ENCODE data around the gene HNRNPA2B1. TPM values are rescaled to one million over a fixed set of nuclear protein-coding genes. Genes with fewer than 3 reads are reported as not detected.

The HNRNPA2B1 gene
- total and polyA plus RNA-seq, 7 donors: 323 to 688 (median 482) TPM

- Histone ChIP-seq H3K4me1 (no peaks in the 10 kb centered on the region), H3K9me3 (no peaks in the 10 kb centered on the region), H3K27me3 (ENCODE audit: insufficient read depth in 3 of 3, low read length in 2 of 3) (no peaks in the 10 kb centered on the region), H3K36me3 (ENCODE audit: insufficient read depth in 1 of 2, low read depth in 1 of 2) (no peaks in the 10 kb centered on the region), H3K4me3 (no peak overlapping the region), H3K27ac (no peak overlapping the region)
- WGBS, 3 donors: 51 to 68% (median 53%) methylated on average over 6 of the region's 6 CpGs
- intact Hi-C loops (cut with DNase I): no loop called here
- ATAC-seq (no peak), DNase-seq (no peak)
- TF ChIP-seq CTCF (IDR thresholded peaks at IDR 0.05): no peak
These were observed 36.7 kb upstream of the HNRNPA2B1 start for GRCh38 chr7:26237035-26237807.

GRCh38 chr7:26233902-26234511 lies 33.5 kb upstream of the HNRNPA2B1 start:
- Histone ChIP-seq H3K27ac (no peak overlapping the region), H3K4me1 (no peaks in the 10 kb centered on the region), H3K27me3 (ENCODE audit: insufficient read depth in 3 of 3, low read length in 2 of 3) (no peaks in the 10 kb centered on the region), H3K4me3 (no peak overlapping the region), H3K9me3 (no peaks in the 10 kb centered on the region), H3K36me3 (ENCODE audit: insufficient read depth in 1 of 2, low read depth in 1 of 2) (no peaks in the 10 kb centered on the region)
- DNase-seq (no peak), ATAC-seq (no peak)
- intact Hi-C loops (cut with DNase I): no loop called here
- TF ChIP-seq CTCF (IDR thresholded peaks at IDR 0.05): no peak
- 74 to 80% (median 79%) methylated on average over 5 of the region's 5 CpGs for WGBS, 3 donors

GRCh38 chr7:26227987-26228386 lies 27.4 kb upstream of the HNRNPA2B1 start:
- DNase-seq (no peak), ATAC-seq (no peak)
- intact Hi-C loops (cut with DNase I): no loop called here
- no peak overlapping the region for H3K4me3 ChIP-seq
- H3K9me3 ChIP-seq: no peaks in the 10 kb centered on the region
- 92 to 96% (median 92%) methylated on average over 2 of the region's 2 CpGs for WGBS, 3 donors
- H3K36me3 ChIP-seq (ENCODE audit: insufficient read depth in 1 of 2, low read depth in 1 of 2): no peaks in the 10 kb centered on the region
- H3K27ac ChIP-seq: no peak overlapping the region
- no peak for TF ChIP-seq CTCF (IDR thresholded peaks at IDR 0.05)
- H3K27me3 ChIP-seq (ENCODE audit: insufficient read depth in 3 of 3, low read length in 2 of 3): no peaks in the 10 kb centered on the region
- no peaks in the 10 kb centered on the region for H3K4me1 ChIP-seq

GRCh38 chr7:26224359-26224758 lies 23.8 kb upstream of the HNRNPA2B1 start:
- Histone ChIP-seq H3K36me3 (ENCODE audit: insufficient read depth in 1 of 2, low read depth in 1 of 2) (no peaks in the 10 kb centered on the region), H3K4me1 (no peaks in the 10 kb centered on the region), H3K27ac (no peak overlapping the region), H3K27me3 (ENCODE audit: insufficient read depth in 3 of 3, low read length in 2 of 3) (peaks cover 0 to under 1% (median 0%) of the 10 kb centered on the region in 3 donors), H3K4me3 (no peak overlapping the region), H3K9me3 (no peaks in the 10 kb centered on the region)
- no peak for TF ChIP-seq CTCF (IDR thresholded peaks at IDR 0.05)
- intact Hi-C loops (cut with DNase I): no loop called here
- DNase-seq (no peak), ATAC-seq (no peak)
- 71 to 75% (median 71%) methylated on average over 5 of the region's 5 CpGs for WGBS, 3 donors

Data from psoas muscle (tissue), 8 donors.